SK-N-MC (cell line): ENCODE measurements around the gene RBM42.

Experiments used
- EZH2 ChIP-seq: fragments of 200-600 bp; sonication (generic); IDR thresholded peaks from one replicate; pipeline ENCODE4 v1.6.1; 2017; ENCODE audit warnings: antibody characterized with exemption
- POLR2AphosphoS5 ChIP-seq: IDR thresholded peaks from 2 replicates; pipeline ENCODE4 v1.6.1; 2012; ENCODE audit warnings: mild to moderate bottlenecking, low read depth, low read length, borderline replicate concordance

DNA sequence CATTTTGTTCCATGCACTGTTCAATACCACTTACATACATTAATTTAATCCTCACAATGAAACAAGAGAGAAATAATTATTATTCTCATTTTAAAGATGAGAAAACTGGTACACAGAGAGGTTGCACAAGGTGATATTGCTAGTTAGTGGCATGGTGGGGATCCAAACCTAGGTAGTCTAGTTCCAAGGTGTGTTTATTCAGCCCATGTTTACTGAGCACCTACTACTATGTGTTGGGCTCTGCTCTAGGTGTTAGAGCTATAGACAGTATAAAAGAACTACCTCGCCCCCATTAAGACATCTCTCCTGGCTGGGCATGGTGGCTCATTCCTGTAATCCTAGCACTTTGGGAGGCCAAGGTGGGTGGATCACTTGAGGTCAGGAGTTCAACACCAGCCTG, 46.1 kb upstream of the RBM42 start:
- TF ChIP-seq POLR2AphosphoS5 (no peak), EZH2 (no peak)
